HFFc6 (cell line): ENCODE measurements around the gene GSTCD. TPM values are rescaled to one million over a fixed set of nuclear protein-coding genes. Genes with fewer than 3 reads are reported as not detected.

ENCODE experiments used
- DNase-seq: peaks from one replicate; pipeline ENCODE4 v3.0.0-alpha.2; 2018
- H3K27ac Mint-ChIP-seq: 2 replicates; pipeline ENCODE4 v1.8.0; 2020; ENCODE audit warnings: mild to moderate bottlenecking, mixed read lengths
- H3K27me3 Mint-ChIP-seq: 2 replicates; pipeline ENCODE4 v1.8.0; 2021; ENCODE audit warnings: mild to moderate bottlenecking, moderate library complexity, mixed read lengths; ENCODE audit not compliant: insufficient read depth
- H3K36me3 Mint-ChIP-seq: 2 replicates; pipeline ENCODE4 v1.8.0; 2021; ENCODE audit warnings: low read depth, mixed read lengths
- H3K4me1 Mint-ChIP-seq: 2 replicates; pipeline ENCODE4 v1.8.0; 2020; ENCODE audit warnings: low read depth, mixed read lengths
- H3K4me3 Mint-ChIP-seq: 2 replicates; pipeline ENCODE4 v1.8.0; 2020; ENCODE audit warnings: mild to moderate bottlenecking, moderate library complexity, mixed read lengths
- H3K9me3 Mint-ChIP-seq: 2 replicates; pipeline ENCODE4 v1.8.0; 2020; ENCODE audit warnings: mild to moderate bottlenecking, mixed read lengths
- total RNA-seq, 6 experiments: library from RNA; stranded (reverse); fragmentation: NEBNext Ultra II Directional; extraction: Animal tissue kit (Norgen Biotek cat#: 25700); gene quantifications; 2 replicates in 1 of 6; 3 replicates in 5 of 6; pipeline ENCODE4 v1.2.3, GENCODE V29; 2021
- TF ChIP-seq, protein P1 (sequence below): fragments of 200-600 bp; sonication (generic); IDR thresholded peaks from 2 replicates; pipeline ENCODE4 v1.5.0; 2021; ENCODE audit warnings: antibody characterized with exemption, mild to moderate bottlenecking

Gene GSTCD
- total RNA-seq, 6 experiments from 2014 or later: 5.8 to 12.3 (median 9.7) TPM

DNA sequence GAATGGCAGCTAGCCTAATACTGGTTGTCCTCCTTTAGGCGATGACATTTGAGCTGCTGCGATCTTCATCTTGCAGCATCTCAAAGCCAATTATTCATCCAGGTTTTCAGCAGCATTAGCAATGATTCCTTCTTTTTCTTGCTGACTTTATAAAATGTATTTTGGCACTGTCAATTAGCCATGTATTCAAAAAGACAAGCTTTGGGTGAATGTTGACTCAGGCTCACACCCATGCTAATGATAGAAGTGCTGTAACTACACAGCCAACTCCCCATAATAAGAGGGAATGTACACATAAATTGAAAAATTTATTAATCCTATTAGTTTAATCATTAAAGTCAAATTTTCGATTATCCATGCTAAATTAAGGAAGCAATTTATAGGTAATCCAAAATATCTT lies 162.4 kb downstream of the GSTCD start:
- no peak for DNase-seq
- H3K9me3 Mint-ChIP-seq: no peaks in the 10 kb centered on the region
- H3K27ac Mint-ChIP-seq: no peak overlapping the region
- H3K36me3 Mint-ChIP-seq: no peaks in the 10 kb centered on the region
- peaks cover 3% of the 10 kb centered on the region for H3K27me3 Mint-ChIP-seq
- TF ChIP-seq, protein P1, sequence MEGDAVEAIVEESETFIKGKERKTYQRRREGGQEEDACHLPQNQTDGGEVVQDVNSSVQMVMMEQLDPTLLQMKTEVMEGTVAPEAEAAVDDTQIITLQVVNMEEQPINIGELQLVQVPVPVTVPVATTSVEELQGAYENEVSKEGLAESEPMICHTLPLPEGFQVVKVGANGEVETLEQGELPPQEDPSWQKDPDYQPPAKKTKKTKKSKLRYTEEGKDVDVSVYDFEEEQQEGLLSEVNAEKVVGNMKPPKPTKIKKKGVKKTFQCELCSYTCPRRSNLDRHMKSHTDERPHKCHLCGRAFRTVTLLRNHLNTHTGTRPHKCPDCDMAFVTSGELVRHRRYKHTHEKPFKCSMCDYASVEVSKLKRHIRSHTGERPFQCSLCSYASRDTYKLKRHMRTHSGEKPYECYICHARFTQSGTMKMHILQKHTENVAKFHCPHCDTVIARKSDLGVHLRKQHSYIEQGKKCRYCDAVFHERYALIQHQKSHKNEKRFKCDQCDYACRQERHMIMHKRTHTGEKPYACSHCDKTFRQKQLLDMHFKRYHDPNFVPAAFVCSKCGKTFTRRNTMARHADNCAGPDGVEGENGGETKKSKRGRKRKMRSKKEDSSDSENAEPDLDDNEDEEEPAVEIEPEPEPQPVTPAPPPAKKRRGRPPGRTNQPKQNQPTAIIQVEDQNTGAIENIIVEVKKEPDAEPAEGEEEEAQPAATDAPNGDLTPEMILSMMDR: no peak
- no peak overlapping the region for H3K4me3 Mint-ChIP-seq
- H3K4me1 Mint-ChIP-seq: no peaks in the 10 kb centered on the region; the same call in 1 of the 2 replicates

DNA sequence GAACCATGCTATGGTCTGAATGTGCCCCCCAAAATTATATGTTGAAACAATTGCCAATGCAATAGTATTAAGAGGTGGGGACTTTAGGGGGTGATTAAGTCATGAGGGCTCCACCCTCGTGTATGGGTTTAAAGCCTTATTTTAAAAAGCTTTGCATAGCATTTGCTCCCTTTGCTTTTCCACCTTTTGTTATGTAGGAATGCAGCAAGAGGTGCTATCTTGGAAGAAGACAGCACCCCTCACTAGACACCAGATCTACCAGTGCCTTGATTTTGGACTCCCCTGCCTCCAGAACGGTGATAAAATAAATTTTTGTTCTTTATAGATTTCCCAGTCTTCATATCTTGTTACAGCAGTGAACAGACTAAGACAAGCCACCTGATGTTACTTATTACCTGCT lies 163.4 kb downstream of the GSTCD start:
- Mint-ChIP-seq H3K27me3 (peaks cover 3% of the 10 kb centered on the region), H3K4me1 (no peaks in the 10 kb centered on the region; the same call in 1 of the 2 replicates), H3K4me3 (no peak overlapping the region), H3K9me3 (no peaks in the 10 kb centered on the region), H3K27ac (no peak overlapping the region), H3K36me3 (no peaks in the 10 kb centered on the region)
- no peak for DNase-seq
- TF ChIP-seq, protein P1: no peak

DNA sequence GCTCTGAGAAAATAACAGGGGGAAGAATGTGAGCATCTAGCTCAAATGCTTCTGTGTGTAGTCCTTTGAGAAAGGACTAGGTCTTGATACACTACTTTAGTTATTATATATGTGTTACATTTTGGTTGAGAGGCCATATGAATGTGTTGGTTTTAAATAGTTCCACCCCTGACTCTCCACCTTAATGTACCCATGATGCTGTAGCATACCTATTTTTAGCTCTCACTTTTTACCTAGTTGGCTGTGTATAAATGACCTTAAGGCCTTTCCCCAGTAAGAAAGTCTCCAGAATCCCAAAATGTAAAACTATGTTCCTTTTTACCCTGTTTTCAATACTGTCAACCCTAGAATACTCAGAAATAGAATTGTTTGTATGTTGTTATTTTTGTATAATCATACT lies 166.6 kb downstream of the GSTCD start:
- Mint-ChIP-seq H3K4me3 (no peak overlapping the region), H3K4me1 (no peaks in the 10 kb centered on the region; the same call in 1 of the 2 replicates), H3K27me3 (no peaks in the 10 kb centered on the region; the same call in 1 of the 2 replicates), H3K9me3 (no peaks in the 10 kb centered on the region), H3K27ac (no peak overlapping the region), H3K36me3 (no peaks in the 10 kb centered on the region)
- TF ChIP-seq, protein P1: no peak
- no peak for DNase-seq

DNA sequence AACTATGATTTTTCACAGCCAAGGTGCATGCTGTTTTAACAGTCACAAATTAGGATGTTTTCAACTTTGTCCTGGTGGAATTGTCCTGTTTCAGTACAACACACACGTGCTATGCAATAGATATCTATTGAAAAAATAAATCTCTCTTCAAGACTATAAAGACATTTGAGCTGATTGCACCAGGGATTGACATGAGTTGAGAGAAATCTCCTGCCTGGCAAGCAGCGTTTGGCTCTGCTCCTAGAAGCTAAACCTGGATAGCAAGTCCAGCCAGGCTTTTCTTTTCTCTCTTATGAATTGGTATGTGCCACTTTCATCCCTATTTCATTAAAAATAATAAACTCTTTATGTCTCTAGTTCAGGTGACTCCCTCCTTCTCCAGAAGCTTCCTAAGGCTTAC lies 170.1 kb downstream of the GSTCD start:
- H3K27ac Mint-ChIP-seq: no peak overlapping the region
- no peaks in the 10 kb centered on the region for H3K9me3 Mint-ChIP-seq
- H3K36me3 Mint-ChIP-seq: no peaks in the 10 kb centered on the region
- H3K27me3 Mint-ChIP-seq: peaks cover 4% of the 10 kb centered on the region; the same call in 1 of the 2 replicates
- no peak overlapping the region for H3K4me3 Mint-ChIP-seq
- DNase-seq: no peak
- H3K4me1 Mint-ChIP-seq: no peaks in the 10 kb centered on the region; the same call in 1 of the 2 replicates
- TF ChIP-seq, protein P1: no peak

DNA sequence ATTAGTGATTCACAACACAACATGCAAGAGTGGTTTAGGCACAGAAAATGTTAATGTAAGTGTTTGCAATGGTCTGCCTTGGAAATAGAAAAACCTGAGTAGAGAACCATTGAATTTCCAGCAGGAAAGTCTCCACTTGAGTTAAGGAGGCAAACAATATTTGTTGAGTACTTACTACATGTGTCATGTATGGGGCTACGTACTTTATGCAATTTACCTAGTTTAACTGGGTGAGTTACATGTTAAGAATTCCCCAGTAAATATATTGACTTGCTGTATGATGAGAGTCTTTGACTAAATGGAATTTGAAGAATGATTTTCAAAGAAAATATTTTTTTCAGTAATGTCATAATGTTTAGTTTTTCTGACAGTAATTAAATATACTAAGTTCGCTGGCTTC lies 178.9 kb downstream of the GSTCD start:
- Mint-ChIP-seq H3K27me3 (no peaks in the 10 kb centered on the region; the same call in none of the 2 replicates), H3K4me1 (no peaks in the 10 kb centered on the region), H3K27ac (no peak overlapping the region), H3K9me3 (no peaks in the 10 kb centered on the region), H3K4me3 (no peak overlapping the region), H3K36me3 (no peaks in the 10 kb centered on the region)
- DNase-seq: no peak
- TF ChIP-seq, protein P1: no peak
